ENCODE measurements around the gene WDCP.

The WDCP gene

GRCh38 chr2:24012521-24013188 is 34.5 kb downstream of the WDCP start:
- H3K27ac ChIP-seq: no peak overlapping the region
- no peak for TF ChIP-seq CTCF (conservative IDR thresholded peaks at IDR 0.05; ENCODE audit: low read depth)
- no peak for DNase-seq (ENCODE audit: low spot score)
- CTCF ChIA-PET: no interaction called here
- POLR2A ChIA-PET (ENCODE audit: low non-redundant PET): no interaction called here

- CTCF ChIA-PET: interaction anchor here (1.4 kb wide), 1 partner anchor 73 kb away, joined by 3 read pairs; the partner anchor contains the start of gene TP53I3
- POLR2A ChIA-PET (ENCODE audit: low non-redundant PET): no interaction called here
- H3K27ac ChIP-seq: no peak overlapping the region
- no peak for TF ChIP-seq CTCF (conservative IDR thresholded peaks at IDR 0.05; ENCODE audit: low read depth)
- no peak for DNase-seq (ENCODE audit: low spot score)
Measured at GRCh38 chr2:24011250-24012104, 35.7 kb downstream of the WDCP start.

- H3K27ac ChIP-seq: no peak overlapping the region
- DNase-seq (ENCODE audit: low spot score): no peak
- CTCF ChIA-PET: interaction anchor here (0.7 to 1.4 kb wide), 2 partner anchors 74 to 83 kb away, joined by 3 read pairs; partner anchors contain the start of genes ATAD2B and TP53I3
- no peak for TF ChIP-seq CTCF (conservative IDR thresholded peaks at IDR 0.05; ENCODE audit: low read depth)
- POLR2A ChIA-PET (ENCODE audit: low non-redundant PET): no interaction called here
Measured at GRCh38 chr2:24010477-24011249, 36.5 kb downstream of the WDCP start.

GRCh38 chr2:24009680-24010476 is 37.3 kb downstream of the WDCP start, which contains the start of gene MFSD2B:
MFSD2B (plus strand) TSS chr2:24010085; CDS start chr2:24010097, 12 bp downstream.
- CTCF ChIA-PET: interaction anchor here (0.7 to 1.4 kb wide), 2 partner anchors 75 to 83 kb away, joined by 3 read pairs; partner anchors contain the start of genes ATAD2B and TP53I3
- no peak for TF ChIP-seq CTCF (conservative IDR thresholded peaks at IDR 0.05; ENCODE audit: low read depth)
- DNase-seq (ENCODE audit: low spot score): no peak
- H3K27ac ChIP-seq: no peak within 1 kb of the TSS
- POLR2A ChIA-PET (ENCODE audit: low non-redundant PET): no interaction called here

GRCh38 chr2:24009367-24009679 is 37.9 kb downstream of the WDCP start:
- H3K27ac ChIP-seq: no peak overlapping the region
- POLR2A ChIA-PET (ENCODE audit: low non-redundant PET): no interaction called here
- no peak for DNase-seq (ENCODE audit: low spot score)
- CTCF ChIA-PET: no interaction called here
- TF ChIP-seq CTCF (conservative IDR thresholded peaks at IDR 0.05; ENCODE audit: low read depth): no peak
